ENCODE results near the gene IZUMO4. TPM values are rescaled to one million over a fixed set of nuclear protein-coding genes. Genes with fewer than 3 reads are reported as not detected.

The IZUMO4 gene
- total RNA-seq, 2 donors from 2014 or later = 5.7 to 5.9 TPM

DNA sequence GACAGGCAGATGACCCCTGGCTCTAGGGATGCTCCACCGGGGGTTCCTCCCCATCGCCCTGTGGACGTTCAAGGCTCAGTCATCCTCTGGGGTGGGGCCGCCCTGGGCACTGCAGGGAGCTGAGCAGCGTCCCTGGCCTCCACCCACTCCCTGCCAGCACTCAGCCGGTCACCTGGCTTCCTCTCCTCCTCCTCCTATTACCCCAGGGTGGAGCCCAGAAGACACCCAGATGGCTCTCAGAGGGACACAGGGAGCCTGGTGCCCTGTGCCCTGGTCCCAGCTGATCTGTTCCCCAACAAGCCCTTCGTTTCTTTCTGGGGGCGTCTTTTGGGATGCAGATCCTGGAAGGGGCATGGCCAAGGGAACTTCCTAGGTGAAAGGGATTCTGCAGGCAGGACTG is 42.0 kb upstream of the IZUMO4 start:
- Mint-ChIP-seq H3K36me3 (no peaks in the 10 kb centered on the region), H3K27me3 (no peaks in the 10 kb centered on the region), H3K9me3 (no peaks in the 10 kb centered on the region), H3K4me3 (no peak overlapping the region), H3K27ac (peak overlapping the region; percentile 70 to 84), H3K4me1 (ENCODE audit: low read depth in 2 of 2) (peaks cover 8 to 28% of the 10 kb centered on the region in 2 donors)
- ATAC-seq (no peak), DNase-seq (ENCODE audit: low spot score) (no peak)

DNA sequence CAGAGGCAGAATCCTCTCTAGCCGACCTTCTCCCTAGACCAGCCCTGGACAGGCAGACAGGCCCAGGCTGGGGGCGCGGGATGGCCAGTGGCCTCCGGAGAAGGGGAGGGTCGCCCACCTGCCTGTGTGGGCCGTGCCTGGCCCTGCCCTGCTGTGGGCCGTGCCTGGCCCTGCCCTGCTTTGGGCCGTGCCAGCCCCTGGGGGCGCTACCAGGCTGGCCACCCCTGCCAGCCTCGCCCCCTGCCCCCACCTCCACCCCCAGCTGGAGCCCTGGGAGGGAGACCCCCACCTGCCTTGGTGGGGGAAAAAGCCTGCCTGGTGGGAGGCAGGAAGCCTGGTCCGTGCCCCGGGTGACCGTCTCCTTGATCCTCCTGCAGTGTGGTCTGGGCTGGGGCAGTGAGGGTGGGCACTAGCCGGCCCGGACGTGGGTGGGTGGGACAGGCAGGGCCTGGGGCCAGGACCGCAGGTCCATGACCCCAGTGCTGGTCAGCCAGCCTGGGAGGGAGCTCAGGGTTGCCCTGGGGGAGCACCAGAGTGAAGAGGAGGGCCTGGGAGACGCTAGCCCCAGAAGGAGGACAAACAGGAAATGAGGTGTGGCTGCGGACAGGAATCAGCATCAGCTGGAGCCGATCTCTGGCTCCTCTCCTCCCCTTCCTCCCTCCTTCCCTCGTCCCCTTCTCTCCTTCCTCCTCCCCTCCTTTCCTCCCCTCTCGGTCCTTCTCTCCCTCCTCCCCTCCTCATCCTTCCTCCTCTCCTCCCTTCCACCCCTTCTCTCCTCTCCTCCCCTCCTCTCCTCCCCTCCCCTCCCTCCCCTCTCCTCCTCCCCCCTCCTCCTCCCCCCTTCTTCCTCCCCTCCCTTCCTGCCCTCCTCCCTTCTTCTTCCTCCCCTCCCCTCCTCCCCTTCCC is 40.5 kb upstream of the IZUMO4 start:
- Mint-ChIP-seq H3K27ac (peak overlapping the region; percentile 70 to 84), H3K4me1 (ENCODE audit: low read depth in 2 of 2) (peaks cover 13 to 35% of the 10 kb centered on the region in 2 donors), H3K27me3 (no peaks in the 10 kb centered on the region), H3K9me3 (no peaks in the 10 kb centered on the region), H3K4me3 (peak overlapping the region; percentile 52), H3K36me3 (no peaks in the 10 kb centered on the region)
- DNase-seq (ENCODE audit: low spot score) = no peak
- ATAC-seq = peak in 1 of 2 donors; percentile 10

DNA sequence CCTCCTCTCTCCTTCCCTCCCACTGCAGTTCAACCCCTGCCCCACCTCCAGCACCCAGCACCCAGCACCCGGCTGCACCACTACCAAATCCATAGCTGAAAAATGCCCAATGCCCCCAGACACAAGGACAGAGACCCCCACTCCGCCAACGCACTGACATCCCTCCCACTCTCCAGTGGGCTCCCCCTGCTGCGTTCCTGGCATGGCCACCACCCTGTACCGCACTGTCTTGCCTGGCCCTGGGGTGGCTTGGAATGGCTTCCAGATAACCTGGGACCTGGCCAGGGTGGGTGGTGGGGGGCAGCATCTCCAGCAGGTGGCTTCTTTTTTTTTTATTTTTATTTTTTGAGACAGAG is 39.9 kb upstream of the IZUMO4 start:
- Mint-ChIP-seq H3K36me3 (no peaks in the 10 kb centered on the region), H3K27me3 (no peaks in the 10 kb centered on the region), H3K4me3 (no peak overlapping the region), H3K27ac (peak overlapping the region; percentile 70 to 82), H3K4me1 (ENCODE audit: low read depth in 2 of 2) (peaks cover 8 to 34% of the 10 kb centered on the region in 2 donors), H3K9me3 (no peaks in the 10 kb centered on the region)
- DNase-seq (ENCODE audit: low spot score) = no peak
- no peak for ATAC-seq

DNA sequence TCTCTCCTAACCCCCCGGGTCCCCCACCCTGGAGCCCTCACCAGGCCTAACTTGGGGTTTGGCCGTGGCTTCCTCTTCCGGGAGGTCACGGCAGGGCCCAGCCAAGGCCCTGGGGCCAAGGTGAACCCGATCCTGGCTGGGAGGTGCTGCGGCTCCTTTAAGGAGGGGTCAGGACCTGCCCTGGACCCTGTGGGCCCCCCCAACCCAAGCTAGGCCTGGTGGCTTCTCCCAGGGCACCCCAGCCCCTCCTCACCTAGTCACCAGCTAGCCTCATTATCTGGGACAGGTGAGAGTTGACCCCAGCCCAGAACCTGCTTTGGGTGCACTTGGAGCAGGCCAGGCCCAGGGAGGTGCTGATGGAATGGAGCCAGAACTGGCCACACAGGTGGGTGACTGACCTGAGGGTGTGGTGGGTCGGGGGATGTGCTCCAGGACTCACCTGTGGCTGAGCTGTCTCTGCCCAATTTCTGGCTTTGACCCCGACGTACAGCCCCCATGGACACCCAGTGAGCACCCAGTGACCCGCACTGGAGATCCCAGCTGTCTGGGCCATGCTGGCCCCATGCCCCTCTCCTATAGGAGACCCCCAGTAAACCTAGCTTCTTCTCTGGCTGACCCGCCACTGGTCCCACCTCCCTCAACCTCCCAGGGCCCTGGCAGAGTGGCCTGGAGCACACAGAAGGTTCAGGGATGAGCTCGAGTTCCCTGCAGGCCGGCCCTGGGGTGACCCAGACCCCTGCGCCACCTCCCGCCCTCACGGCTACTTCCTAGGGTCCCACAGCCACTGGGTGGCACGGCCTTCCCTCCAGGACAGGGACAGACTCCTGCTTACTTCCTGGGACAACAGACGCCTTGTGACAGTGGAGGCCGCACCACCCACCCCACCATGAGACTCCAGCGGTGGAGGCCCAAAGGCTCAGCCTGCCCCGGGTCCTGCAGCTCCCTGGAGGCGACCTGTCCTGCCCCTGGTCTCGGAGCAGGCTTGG is 38.9 kb upstream of the IZUMO4 start:
- Mint-ChIP-seq H3K27ac (peak overlapping the region; percentile 70 to 82), H3K4me3 (no peak overlapping the region), H3K4me1 (ENCODE audit: low read depth in 2 of 2) (peaks cover 14 to 33% of the 10 kb centered on the region in 2 donors), H3K9me3 (no peaks in the 10 kb centered on the region), H3K27me3 (no peaks in the 10 kb centered on the region), H3K36me3 (no peaks in the 10 kb centered on the region)
- no peak for DNase-seq (ENCODE audit: low spot score)
- no peak for ATAC-seq

DNA sequence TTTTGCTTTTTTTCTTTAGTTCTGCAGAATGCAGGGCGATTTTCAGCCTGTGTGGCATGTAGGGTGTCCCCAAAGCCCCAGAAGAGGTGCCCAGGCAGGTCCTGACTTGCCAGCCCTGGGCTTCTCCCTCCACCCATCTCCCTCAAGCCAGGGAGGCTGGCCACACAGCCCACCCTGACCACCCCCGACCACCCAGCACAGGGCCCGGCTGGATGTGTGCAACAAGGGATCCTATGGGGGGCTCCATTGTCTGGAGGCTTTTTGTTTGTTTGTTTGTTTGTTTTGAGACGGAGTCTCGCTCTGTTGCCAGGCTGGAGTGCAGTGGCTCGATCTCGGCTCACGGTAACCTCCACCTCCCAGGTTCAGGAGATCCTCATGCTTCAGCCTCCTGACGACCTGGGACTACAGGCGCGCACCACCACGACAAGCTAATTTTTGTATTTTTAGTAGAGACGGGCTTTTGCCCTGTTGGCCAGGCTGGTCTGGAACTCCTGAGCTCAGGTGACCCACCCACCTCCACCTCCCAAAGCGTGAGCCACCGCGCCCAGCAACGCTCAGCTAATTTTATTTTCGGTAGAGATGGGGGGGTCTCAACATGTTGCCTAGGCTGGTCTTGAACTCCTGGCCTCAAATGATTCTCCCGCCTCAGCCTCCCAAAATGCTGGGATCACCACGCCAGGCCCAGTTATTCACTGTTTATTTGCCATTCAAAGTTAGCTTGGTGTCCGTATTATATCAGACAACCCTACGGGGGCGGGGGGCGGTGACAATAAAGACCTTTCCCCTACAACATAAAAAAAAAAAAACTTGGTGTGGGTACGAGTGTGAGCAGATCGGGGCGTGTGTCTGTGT is 37.9 kb upstream of the IZUMO4 start:
- no peaks in the 10 kb centered on the region for H3K27me3 Mint-ChIP-seq
- no peaks in the 10 kb centered on the region for H3K36me3 Mint-ChIP-seq
- H3K4me1 Mint-ChIP-seq (ENCODE audit: low read depth in 2 of 2) = peaks cover 15 to 30% of the 10 kb centered on the region in 2 donors
- H3K9me3 Mint-ChIP-seq = no peaks in the 10 kb centered on the region
- H3K27ac Mint-ChIP-seq = peak overlapping the region; percentile 37 to 44
- DNase-seq (ENCODE audit: low spot score) (no peak), ATAC-seq (no peak)
- no peak overlapping the region for H3K4me3 Mint-ChIP-seq

DNA sequence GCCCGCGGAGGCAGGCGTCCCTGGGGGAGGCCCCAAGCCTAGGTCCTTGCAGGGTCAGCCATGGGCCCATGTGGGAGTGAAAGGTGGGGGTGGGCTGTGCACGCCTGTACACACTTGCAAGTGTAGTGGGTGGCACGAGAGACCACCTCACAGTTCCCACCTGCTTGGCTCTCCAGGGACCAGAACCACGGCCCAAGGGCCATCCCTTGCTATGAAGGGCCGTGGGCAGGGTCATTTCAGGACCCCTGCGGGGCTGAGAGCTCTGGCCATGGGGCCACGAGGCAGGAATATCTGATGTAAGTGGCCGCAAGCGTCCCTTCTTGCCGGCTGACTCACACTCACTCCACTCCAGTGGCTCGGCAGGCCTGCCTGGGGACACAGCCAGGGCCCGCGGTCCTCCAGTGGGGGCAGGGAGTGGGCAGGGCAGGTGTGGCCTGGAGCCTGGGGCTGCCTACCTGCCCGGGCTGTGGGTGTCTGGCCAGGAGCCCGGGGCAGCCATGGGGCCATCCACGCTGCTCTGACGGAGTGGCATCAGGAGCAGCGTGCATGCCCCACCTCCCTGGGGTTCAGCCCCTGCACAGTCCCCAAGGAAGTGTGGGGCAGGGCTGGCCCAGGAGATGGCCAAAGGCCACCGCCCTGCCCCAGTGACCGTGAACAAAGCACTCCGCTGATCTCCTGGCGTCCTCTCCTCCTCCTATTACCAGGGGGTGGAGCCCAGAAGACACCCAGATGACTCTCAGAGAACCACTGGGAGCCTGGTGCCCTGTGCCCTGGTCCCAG is 37.1 kb upstream of the IZUMO4 start:
- no peaks in the 10 kb centered on the region for H3K27me3 Mint-ChIP-seq
- H3K27ac Mint-ChIP-seq = peak overlapping the region; percentile 91 to 97
- H3K4me3 Mint-ChIP-seq = peak overlapping the region; percentile 96
- DNase-seq (ENCODE audit: low spot score) (no peak), ATAC-seq (no peak)
- H3K4me1 Mint-ChIP-seq (ENCODE audit: low read depth in 2 of 2) = peaks cover 15 to 32% of the 10 kb centered on the region in 2 donors
- H3K9me3 Mint-ChIP-seq = no peaks in the 10 kb centered on the region
- H3K36me3 Mint-ChIP-seq = no peaks in the 10 kb centered on the region

DNA sequence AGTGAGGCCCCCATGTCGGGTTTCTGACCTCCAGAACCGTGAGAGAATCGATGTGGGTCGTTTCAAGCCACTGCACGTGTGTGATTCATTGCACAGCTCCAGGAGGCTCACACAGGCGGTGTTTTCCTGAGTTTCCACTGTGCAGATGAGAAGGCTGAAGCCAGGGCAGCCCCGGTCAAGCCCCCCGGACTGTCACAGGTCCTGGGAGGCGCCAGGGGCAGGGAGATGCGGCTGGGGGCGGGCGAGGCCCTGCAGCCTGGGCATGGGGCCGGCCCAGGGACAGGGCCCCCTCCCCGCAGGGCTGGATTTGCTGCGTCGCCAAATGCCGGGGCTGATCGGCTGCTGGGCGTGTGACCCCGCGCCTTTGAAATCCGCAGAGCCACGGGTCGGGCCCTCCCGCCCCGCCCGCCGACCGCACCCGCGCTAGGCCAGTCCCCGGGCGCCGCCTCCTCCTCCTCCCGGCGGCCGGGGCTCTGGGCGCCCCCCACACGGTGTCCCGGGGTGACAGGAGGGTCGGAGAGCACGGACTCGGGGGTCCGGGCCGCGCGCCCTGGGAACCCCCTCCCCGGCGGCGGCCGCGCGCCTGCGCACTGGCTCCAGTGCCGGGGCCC is 35.7 kb upstream of the IZUMO4 start:
- H3K4me1 Mint-ChIP-seq (ENCODE audit: low read depth in 2 of 2) = peaks cover 15 to 29% of the 10 kb centered on the region in 2 donors
- peak overlapping the region; percentile 91 to 97 for H3K27ac Mint-ChIP-seq
- peak; percentile 83 for DNase-seq (ENCODE audit: low spot score)
- no peaks in the 10 kb centered on the region for H3K9me3 Mint-ChIP-seq
- peak; percentile 58 to 61 for ATAC-seq
- H3K27me3 Mint-ChIP-seq = no peaks in the 10 kb centered on the region
- no peaks in the 10 kb centered on the region for H3K36me3 Mint-ChIP-seq
- H3K4me3 Mint-ChIP-seq = peak overlapping the region; percentile 96

DNA sequence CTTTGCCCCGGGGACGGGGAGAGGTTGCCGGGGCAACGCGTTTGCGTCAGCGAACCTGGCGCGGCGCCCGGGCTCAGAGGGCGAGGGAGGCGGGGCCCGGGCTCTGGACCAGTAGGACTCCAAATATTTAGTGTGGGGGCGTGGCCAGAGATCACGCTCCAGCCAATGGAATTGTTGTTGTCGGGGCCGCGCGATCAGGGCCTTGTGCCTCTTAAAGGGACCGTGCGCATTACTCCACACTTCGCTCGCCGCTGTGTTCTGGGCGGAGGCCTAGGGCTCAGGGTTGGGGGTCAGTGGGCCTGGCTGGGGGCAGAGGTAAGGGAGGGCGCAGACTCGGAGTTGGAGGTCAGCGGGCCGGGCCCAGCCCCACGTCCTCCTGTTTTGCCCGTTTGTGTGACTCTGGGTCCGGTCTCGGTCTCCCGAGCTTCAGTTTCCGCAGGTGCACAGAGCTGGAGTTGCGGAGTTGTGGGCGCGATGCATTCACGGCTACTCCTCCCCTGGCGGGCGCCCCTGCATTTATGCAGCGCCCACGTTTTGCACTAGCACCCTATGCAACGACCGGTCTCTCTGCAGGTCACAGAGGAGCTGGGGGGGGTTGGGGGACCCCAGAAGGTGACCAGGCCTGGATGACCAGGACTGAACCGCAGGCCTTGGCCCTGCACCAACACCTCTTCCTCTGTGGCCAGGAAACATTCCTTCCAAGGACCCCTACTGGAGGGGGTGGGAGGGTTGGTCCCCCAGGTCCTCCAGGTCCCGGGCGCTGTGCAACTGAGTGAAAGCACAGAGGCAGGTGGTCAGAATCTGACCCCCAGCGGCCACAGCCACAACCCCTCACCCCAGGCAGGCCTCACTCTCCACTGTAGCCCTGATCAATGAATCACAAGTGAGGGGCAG is 35.0 kb upstream of the IZUMO4 start:
- H3K9me3 Mint-ChIP-seq = no peaks in the 10 kb centered on the region
- peak; percentile 94 to 95 for ATAC-seq
- H3K36me3 Mint-ChIP-seq = no peaks in the 10 kb centered on the region

DNA sequence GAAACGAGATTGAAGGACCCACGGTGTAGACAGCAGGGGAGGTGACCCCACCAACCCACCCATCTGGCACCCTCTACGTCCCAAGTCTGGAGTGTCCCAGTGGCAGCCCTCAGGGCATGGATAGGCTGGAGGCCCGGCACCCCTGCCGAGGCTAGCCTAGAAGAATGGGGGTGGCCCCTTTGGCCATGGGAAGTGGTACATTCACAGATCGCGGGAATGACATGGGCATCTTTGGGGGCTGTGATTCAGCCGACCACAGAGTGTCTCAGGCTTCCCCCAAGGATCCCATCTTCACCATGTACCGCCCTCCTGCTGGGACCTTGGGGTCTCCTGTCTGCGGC is 34.4 kb upstream of the IZUMO4 start:
- Mint-ChIP-seq H3K4me1 (ENCODE audit: low read depth in 2 of 2) (peaks cover 15 to 23% of the 10 kb centered on the region in 2 donors), H3K9me3 (no peaks in the 10 kb centered on the region), H3K27ac (peak overlapping the region; percentile 64 to 69), H3K4me3 (peak overlapping the region; percentile 83), H3K27me3 (no peaks in the 10 kb centered on the region), H3K36me3 (no peaks in the 10 kb centered on the region)
- DNase-seq (ENCODE audit: low spot score) (no peak), ATAC-seq (no peak)

More for the DNA sequence above, 35.0 kb upstream of the IZUMO4 start:
- Mint-ChIP-seq H3K27me3 (no peaks in the 10 kb centered on the region), H3K27ac (peak overlapping the region; percentile 64 to 69), H3K4me1 (ENCODE audit: low read depth in 2 of 2) (peaks cover 15 to 24% of the 10 kb centered on the region in 2 donors), H3K4me3 (peak overlapping the region; percentile 83)
- peak; percentile 99 for DNase-seq (ENCODE audit: low spot score)

DNA sequence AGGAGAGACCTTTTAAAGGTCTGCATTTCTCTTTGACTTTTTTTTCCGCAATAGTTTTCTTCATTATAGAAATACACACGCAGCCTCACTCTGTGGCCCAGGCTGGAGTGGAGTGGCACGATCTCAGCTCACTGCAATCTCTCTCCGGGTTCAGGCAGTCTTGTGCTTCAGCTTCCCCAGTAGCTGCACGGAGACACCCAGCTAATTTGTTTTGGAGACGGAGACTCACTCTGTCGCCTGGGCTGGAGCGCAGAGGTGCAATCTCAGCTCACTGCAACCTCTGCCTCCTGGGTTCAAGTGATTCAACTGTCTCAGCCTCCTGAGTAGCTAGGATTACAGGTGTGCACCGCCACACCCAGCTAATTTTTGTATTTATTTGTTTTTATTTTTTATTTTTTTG is 33.9 kb upstream of the IZUMO4 start:
- no peaks in the 10 kb centered on the region for H3K27me3 Mint-ChIP-seq
- no peak for ATAC-seq
- peak overlapping the region; percentile 64 to 69 for H3K27ac Mint-ChIP-seq
- H3K36me3 Mint-ChIP-seq = no peaks in the 10 kb centered on the region
- no peaks in the 10 kb centered on the region for H3K9me3 Mint-ChIP-seq
- H3K4me3 Mint-ChIP-seq = peak overlapping the region; percentile 83
- peaks cover 15 to 23% of the 10 kb centered on the region in 2 donors for H3K4me1 Mint-ChIP-seq (ENCODE audit: low read depth in 2 of 2)
- DNase-seq (ENCODE audit: low spot score) = no peak

DNA sequence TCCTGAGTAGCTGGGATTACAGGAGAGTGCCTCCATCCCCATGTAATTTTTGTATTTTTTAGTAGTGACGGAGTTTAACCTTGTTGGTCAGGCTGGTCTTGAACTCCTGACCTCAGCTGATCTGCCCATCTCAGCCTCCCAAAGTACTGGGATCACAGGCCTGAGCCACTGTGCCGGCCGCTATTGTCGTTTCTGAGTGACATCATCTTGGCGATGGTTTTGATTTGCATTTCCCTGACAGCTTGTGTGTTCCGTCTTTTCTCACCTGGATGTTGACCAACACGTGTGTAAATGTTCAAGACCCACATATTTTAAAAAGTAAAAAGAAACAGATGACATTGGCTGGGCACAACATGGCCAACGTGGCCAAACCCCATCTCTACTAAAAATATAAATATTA is 32.9 kb upstream of the IZUMO4 start:
- peak overlapping the region in 1 of 2 donors; percentile 31 for H3K27ac Mint-ChIP-seq
- H3K36me3 Mint-ChIP-seq = no peaks in the 10 kb centered on the region
- peak overlapping the region; percentile 34 for H3K4me3 Mint-ChIP-seq
- no peak for DNase-seq (ENCODE audit: low spot score)
- H3K9me3 Mint-ChIP-seq = no peaks in the 10 kb centered on the region
- H3K27me3 Mint-ChIP-seq = no peaks in the 10 kb centered on the region
- H3K4me1 Mint-ChIP-seq (ENCODE audit: low read depth in 2 of 2) = peaks cover 15 to 19% of the 10 kb centered on the region in 2 donors
- ATAC-seq = no peak

All from natural killer cell treated with Interleukin-12 subunit alpha and Interleukin-12 subunit beta and Interleukin-15 and Interleukin-18, amount 100 ng/mL, for 72 hours (primary cell).